Sciatic nerve (tissue), 2 donors: ENCODE data around the gene FASN. TPM values are rescaled to one million over a fixed set of nuclear protein-coding genes. Genes with fewer than 3 reads are reported as not detected.
A peak's percentile ranks its signal among the peaks of the same experiment; 100 is the strongest.
"Not testable (repeated sequence)": the region's sequence is repeated elsewhere in the genome, so short reads cannot be mapped to it uniquely, and the experiment has no call there.

ENCODE experiments used
- ATAC-seq: fragments of 200-7000 bp; cut with Tn5 transposase; one replicate; pipeline ENCODE4 v1.9.1; 2020; ENCODE audit warnings: mild to moderate bottlenecking, moderate library complexity
- DNase-seq: peaks from one replicate; pipeline ENCODE4 v3.0.0-alpha.2; 2020; ENCODE audit warnings: low spot score
- intact Hi-C: fragments of 100-400 bp; cut with DNase I; formaldehyde crosslinking; loops from one replicate; pipeline ENCODE4 v1.14.2; 2022
- total RNA-seq: library from RNA; stranded (reverse); fragmentation: NEBNext Ultra II Directional; extraction: Animal tissue kit (Norgen Biotek cat#: 25700); gene quantifications from one replicate; pipeline ENCODE4 v1.2.1, GENCODE V29; 2021
- donor health status: DM: no; HTN: no; CAD: no.
- donor health status: DM: no; HTN: no; CAD: no.

FASN gene
- total RNA-seq, 1 donor from 2014 or later: 280 TPM

DNA sequence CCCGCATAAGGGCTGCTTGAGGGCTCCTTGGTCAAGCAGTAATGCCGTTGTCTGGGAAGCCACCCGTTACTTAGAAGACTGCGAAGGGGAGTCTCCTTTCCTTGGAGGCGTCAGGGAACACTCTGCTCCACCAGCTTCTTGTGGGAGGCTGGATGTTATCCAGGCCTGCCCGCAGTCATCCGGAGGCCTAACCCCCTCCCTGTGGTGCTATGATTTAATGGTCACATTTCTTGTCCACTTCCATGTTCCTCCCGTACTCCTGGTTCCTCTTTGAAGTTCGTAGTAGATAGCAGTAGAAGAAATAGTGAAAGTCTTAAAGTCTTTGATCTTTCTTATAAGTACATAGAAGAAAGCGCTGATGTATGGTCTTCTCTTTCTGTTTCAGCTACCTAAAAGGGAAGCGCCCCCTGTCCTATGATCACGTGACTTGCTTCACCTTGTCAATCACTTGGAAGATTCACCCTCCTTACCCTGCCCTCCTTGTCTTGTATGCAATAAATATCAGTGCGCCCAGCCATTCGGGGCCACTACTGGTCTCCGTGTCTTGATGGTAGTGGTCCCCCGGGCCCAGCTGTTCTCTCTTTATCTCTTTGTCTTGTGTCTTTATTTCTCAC, 59.1 kb downstream of the FASN start:
- intact Hi-C loops: loop anchor here (10.0 kb wide), 1 partner anchor 46 kb away; no protein-coding TSS in a partner anchor
- not testable (repeated sequence) for DNase-seq, ATAC-seq

DNA sequence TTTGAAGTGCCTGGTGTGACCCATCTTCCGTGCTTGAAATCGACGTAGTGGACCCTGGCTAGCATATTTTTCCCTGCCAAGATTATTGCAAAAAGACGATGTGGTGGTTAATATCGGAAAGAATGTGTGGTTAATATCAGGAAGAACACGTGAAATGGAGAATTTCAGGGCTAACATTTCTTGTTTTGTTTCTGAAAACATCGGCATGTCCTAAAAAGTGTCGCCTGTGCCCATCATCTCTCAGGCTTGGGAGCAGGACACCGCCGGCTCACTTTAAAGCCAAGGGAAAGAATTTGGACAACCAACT, 60.2 kb downstream of the FASN start:
- intact Hi-C loops: loop anchor here (10.0 kb wide), 1 partner anchor 47 kb away; no protein-coding TSS in a partner anchor
- ATAC-seq (no peak), DNase-seq (no peak)

DNA sequence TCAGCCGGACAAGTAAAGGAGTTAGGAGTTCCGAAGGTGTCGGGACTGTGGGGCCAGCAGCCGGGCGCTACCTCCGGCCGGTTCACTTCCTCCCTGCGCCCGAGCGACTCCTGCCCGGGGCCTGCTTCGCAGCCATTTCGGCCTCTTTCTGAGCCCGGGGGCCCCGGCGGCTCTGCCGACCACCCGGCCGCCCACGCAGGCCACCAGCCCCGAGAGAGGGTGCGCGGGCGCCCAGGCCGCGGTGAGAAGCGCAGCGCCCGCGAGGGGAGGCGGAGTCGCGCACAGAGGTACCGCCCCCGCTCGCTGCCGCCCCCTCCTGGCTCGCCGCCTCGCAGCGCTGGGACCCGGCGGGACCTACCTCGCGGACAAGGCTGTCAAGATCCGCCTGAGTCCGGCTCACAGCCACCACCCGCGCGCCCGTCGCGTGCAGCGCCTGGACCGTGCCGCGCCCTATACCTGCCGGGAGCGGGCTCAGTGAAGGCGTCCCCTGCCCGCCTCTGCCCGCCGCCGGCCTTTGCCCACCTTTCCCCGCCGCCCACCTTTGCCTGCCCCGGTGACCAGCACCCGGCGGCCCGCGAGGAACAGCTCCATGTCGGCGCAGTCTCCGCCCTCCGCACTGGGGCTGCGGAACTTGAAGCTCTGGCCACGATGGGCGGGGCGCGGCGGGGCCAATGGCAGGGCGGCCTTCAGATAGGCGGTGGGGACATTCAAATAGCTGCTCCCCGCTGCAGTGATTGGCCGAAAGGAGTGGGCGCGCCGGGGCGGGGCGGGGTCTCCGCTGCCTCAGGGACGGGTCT, 60.7 kb downstream of the FASN start, which contains the start of gene DCXR:
TSS of gene DCXR (minus strand) at position 606 of the 797 bp plus-strand sequence. CDS start at position 591, 15 bp downstream.
- peak; percentile 97 for ATAC-seq
- peak; percentile 97 for DNase-seq
- intact Hi-C loops: loop anchor here (10.0 kb wide), 1 partner anchor 48 kb away; no protein-coding TSS in a partner anchor

DNA sequence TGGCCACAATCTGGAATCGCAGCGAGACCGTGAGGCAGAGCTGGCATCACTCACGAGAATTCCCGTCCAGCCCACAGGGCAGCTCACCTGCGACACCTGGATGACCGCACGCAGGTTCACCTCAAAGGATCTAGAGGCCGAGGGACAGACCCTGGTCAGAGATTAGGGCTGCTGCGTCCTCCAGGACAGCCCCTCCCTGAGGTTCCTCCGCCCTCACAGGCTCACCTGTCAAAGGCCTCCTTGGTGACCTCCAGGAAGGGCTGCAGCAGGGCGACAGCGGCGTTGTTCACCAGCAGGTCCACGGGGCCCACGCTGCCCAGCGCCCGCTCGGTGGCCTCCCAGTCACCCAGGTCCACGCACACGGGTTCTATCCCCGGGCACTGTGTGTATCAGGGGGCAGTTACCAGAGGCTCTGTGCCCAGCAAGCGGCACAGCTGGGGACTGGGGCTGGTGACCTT, 61.4 kb downstream of the FASN start:
- DNase-seq (no peak), ATAC-seq (no peak)
- intact Hi-C loops: loop anchor here (10.0 kb wide), 1 partner anchor 48 kb away; no protein-coding TSS in a partner anchor

DNA sequence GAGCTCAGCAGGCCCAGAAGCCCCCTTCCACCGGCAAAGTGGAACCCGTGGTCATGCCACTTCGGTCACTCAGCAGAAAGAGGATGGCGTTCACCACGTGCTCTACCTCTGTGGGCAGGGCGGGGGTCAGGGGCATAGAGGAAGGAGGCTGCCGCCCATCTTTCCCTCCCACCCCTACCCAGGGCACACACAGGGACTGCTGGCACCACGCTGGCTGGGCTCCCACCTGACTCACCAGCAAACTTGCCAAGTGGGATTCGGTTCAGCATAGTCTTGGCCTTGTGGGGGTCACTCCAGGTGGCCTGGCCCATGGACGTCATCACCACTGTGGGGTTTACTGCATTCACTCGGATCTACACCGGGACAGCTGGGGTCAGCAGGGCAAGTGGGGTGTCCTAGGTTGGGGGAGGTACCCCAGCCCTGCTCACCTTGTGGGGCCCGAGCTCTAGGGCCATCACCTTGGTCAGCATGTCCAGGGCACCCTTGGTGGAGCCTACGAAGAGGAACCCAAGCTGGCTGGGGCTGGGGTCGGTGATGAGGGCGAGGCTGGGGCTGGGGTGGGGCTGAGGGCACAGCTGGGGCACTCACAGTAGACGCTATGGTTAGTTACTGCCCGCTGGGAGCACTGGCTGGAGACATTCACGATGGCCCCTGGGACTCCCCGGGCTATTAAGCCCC, 61.9 kb downstream of the FASN start:
- DNase-seq (no peak), ATAC-seq (no peak)
- intact Hi-C loops: loop anchor here (10.0 kb wide), 1 partner anchor 49 kb away; no protein-coding TSS in a partner anchor

DNA sequence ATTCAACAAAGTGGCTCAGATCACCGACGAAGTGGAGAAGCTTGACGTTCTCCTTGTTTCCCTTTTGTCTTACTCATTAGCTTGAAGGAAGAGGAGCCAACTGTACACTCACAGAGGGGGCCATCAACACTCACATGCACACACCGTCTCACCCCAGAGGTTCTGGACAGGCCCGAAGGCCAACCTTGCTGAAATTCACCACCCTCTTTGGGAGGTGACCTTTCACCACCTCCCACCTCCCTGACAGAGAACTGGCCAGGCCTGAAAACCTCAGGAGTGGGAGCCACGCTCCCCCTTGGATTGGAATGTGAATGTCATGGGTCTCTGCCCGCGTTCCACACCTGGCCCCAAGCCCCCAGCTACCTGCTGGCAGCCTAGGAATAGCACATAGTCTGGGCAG, 62.5 kb downstream of the FASN start:
- ATAC-seq: no peak
- no peak for DNase-seq
- intact Hi-C loops: loop anchor here (10.0 kb wide), 1 partner anchor 49 kb away; no protein-coding TSS in a partner anchor

DNA sequence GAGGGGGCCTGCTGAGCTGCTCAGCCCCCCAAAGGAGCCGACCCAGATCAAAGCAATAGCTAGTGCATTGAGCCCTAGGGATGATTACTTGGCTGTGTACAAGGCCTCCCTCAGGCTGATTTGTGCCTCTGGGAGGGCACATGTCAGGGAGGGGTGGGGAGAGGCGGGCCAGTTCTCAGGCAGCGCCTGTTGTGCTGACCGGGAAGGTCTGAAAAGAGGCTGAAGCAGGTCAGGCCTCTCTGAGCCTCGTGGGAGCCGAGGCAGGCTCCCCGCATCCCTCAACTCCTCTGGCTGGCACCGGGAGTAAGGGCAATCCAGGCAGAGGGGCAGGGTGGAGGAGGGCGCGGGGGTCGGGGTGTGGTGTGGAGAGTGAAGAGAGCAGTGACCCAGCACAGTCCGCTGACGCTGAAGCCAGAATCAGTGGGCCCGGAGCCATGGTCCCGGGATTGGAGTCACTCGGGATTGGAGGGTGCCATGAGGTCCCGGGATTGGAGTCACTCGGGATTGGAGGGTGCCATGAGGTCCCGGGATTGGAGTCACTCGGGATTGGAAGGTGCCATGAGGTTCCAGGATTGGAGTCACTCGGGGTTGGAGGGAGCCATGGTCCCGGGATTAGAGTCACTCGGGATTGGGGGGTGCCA, 63.5 kb downstream of the FASN start:
- no peak for ATAC-seq
- intact Hi-C loops: loop anchor here (10.0 kb wide), 1 partner anchor 50 kb away; no protein-coding TSS in a partner anchor
- no peak for DNase-seq

DNA sequence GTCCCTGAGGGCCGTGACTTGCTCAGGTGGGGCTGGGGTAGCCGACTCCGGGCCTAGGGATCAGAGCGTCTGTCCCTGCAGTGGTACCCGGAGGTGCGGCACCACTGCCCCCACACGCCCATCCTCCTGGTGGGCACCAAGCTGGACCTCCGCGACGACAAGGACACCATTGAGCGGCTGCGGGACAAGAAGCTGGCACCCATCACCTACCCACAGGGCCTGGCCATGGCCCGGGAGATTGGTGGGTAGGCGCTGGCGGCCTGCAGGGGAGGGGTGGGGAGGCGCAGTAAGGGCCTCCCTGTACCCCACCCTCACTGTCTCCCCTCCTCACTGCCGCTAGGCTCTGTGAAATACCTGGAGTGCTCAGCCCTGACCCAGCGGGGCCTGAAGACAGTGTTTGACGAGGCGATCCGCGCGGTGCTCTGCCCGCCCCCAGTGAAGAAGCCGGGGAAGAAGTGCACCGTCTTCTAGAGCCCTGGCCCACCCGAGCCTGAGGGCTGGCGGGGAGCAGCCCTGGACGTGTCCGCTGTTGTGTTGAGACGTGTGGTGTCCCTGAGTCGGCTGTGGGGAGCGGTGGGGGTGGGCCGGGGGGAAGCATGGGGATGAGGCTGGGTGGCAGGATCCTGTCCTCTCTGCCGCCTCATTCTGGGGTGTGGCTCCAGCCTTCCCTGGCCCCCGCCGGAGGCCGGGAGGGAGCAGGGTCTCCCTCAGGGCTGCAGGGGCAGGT, 64.5 kb downstream of the FASN start:
- ATAC-seq (no peak), DNase-seq (no peak)
- intact Hi-C loops: loop anchor here (10.0 kb wide), 1 partner anchor 51 kb away; no protein-coding TSS in a partner anchor

DNA sequence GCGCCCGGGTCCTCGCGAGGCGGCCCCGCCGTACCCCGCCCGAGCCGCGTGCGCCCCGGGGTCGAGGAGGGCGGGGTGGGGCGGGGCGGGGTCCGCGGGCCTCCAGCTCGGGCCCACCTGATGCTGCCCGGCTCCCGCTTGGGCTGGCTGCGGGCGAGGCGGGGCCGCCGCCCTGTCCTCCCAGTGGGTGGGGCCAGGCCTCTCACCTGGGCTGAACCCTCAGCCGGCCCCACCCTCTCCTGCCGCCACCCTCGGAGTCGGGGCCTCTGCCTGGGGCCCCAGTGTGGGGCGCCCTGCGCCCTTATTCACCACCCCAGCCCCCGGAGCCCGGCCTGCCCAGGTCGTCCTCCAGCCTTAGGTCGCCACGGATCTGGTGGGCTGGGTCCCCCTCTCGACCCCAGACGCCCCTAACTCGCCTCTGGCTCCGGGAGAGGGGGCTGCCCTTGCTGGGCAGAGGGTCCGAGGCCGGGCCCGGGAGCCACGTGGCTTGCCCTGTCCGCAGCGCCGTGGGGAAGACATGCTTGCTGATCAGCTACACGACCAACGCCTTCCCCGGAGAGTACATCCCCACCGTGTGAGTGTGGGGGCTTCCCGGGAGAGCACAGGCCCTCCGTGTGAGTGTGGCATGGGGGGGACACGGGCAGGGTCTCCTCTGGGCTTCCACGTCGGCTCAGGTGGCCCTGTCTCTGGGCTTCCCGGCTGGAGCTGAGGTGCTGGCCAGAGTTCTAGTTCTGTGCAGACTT, 66.0 kb downstream of the FASN start:
- intact Hi-C loops: loop anchor here (1.0 to 10.0 kb wide), 2 partner anchors 23 to 53 kb away; no protein-coding TSS in a partner anchor
- no peak for DNase-seq
- no peak for ATAC-seq

DNA sequence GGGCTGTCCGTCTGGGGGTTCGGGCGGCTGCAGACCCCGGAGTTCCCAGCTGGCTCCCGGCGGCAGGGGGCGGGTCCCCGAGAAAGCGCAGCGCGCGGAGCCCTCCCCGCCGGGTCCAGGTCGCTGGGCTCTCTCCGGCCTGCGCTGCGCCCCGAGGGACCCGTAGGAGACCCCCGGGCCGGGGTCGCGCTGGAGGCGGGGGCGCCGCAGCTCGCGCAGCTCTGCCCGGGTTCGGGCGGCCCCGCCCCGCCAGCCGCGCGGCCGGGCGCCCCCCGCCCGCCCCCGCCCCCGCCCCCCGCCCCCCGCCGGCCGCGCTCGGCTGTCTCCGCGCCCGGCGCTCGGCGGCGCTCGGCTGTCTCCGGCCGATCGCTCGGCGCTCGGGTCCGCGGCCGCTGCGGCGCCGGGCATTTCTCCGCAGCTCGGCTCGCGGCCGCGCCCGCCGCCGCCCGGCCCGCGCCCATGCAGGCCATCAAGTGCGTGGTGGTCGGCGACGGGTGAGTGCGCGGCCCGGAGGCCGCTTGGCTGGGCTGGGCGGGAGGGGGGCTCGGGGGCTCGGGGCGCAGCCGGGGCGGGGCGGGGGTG, 66.6 kb downstream of the FASN start, which contains the start of gene RAC3:
TSS of gene RAC3 (plus strand) at position 376 of the 582 bp plus-strand sequence. CDS start at position 460, 84 bp downstream.
- intact Hi-C loops: loop anchor here (1.0 to 10.0 kb wide), 2 partner anchors 22 to 53 kb away; no protein-coding TSS in a partner anchor
- DNase-seq (no peak), ATAC-seq (no peak)

DNA sequence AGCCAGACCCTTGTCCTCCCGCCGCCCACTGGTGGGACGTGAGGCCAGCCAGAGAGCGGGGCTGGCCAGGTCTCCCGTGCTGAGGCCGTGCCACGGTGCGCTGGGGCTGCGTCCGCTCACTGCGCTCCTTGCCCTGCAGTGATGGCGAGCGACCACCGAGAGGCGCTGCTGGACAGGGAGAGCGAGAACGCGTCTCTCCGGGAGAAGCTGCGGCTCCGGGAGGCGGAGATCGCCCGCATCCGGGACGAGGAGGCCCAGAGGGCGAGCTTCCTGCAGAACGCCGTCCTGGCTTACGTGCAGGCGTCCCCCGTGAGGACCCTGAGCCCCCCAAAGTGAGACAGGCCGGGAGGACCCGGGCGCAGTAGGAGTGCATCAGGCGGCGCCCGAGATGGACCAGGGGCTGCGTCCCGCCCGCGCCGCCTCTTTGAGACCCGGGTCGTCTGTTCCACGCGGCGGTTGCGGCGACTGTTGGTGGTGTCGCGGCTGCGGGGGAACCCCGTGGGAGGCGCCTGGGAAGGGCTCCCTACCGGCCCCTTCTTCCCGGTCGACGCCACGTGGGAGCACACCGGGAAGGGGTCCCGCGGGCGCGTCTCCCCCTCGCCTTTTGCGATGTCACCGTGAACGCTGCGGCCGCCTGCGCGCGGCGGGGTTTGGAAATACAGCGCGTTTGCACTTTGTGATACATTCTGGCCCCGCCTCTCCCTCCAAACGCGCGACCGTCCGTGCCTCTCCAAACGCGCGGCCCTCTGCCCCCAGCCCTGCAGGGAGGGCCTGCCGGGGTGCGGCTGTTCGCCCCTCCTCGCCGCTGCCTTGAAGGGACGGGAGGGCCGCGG, 67.3 kb downstream of the FASN start:
- ATAC-seq (peak; percentile 80), DNase-seq (peak; percentile 92)
- intact Hi-C loops: loop anchor here (1.0 to 10.0 kb wide), 2 partner anchors 21 to 54 kb away; no protein-coding TSS in a partner anchor

DNA sequence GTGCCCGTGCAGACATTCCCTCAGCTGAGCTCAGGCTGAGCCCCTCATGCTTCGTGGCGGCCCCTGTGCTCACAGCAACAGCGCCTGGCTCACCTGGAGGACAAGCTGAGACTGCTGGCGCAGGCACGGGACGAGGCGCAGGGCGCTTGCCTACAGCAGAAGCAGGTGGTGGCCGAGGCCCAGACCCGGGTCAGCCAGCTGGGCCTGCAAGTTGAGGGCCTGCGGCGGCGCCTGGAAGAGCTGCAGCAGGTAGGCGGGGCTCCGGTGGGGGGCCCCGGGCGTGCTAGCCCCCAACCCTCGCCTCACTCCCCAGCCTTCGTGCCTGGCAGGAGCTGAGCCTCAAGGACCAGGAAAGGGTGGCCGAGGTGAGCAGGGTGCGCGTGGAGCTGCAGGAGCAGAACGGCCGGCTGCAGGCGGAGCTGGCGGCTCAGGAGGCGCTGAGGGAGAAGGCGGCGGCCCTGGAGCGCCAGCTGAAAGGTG, 68.0 kb downstream of the FASN start:
- intact Hi-C loops: loop anchor here (2.0 to 10.0 kb wide), 2 partner anchors 55 to 127 kb away; no protein-coding TSS in a partner anchor
- DNase-seq: no peak
- ATAC-seq: no peak

DNA sequence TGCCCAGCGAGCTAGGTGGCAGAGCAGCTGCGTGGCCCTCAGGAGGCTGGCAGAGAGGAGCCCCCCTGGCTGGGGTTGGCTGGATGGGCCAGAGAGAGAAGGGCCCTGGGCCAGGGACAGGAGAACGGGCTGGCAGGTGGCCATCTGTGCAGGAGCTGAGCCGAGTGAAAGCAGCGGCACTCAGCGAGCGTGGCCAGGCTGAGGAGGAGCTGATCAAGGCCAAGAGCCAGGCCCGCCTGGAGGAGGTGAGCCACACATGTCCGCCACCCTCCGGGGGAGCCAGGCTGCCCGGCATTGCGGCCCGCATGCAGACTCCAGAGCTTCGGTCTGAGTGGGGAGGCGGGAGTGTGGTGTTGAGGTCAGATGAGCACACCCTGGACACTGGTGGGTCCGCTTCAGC, 68.6 kb downstream of the FASN start:
- intact Hi-C loops: loop anchor here (2.0 kb wide), 1 partner anchor 127 kb away; no protein-coding TSS in a partner anchor
- ATAC-seq: no peak

DNA sequence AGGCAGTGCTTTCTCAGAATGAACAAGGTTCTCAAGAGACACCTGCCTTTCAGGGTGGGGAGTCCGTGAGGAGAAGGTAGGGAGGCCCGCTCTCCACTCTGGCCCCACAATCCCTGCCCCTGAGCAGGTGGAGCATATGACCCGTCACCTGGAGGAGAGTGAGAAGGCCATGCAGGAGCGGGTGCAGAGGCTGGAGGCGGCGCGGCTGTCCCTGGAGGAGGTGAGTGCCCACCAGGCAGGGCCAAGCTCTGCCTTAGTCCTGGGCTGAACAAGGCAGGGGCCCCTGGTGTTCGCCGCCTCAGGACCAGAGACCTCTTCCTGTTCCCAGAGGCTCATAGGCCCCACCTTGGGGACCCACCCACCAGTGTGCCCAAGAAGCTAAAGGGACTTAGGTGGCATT, 69.1 kb downstream of the FASN start:
- DNase-seq (no peak), ATAC-seq (no peak)
- intact Hi-C loops: loop anchor here (2.0 kb wide), 1 partner anchor 128 kb away; no protein-coding TSS in a partner anchor

More for the DNA sequence above, 68.6 kb downstream of the FASN start:
- no peak for DNase-seq
